Effector memory CD8-positive, alpha-beta T cell (primary cell): ENCODE results near the gene PIGH.
A peak's percentile ranks its signal among the peaks of the same experiment; 100 is the strongest.
"Not testable (repeated sequence)": the region's sequence is repeated elsewhere in the genome, so short reads cannot be mapped to it uniquely, and the experiment has no call there.

Experiments used
- ATAC-seq: fragments of 150-1000 bp; cut with Tn5 transposase; replicated peaks from 2 replicates; pipeline ENCODE4 v1.10.0; 2021; ENCODE audit warnings: mild to moderate bottlenecking, moderate library complexity
- DNase-seq, 3 experiments: peaks; one replicate each; pipeline ENCODE4 v3.0.0; 2021
- H3K27ac Mint-ChIP-seq, 2 donors: one replicate each; pipeline ENCODE4 v1.8.0; 2022; ENCODE audit warnings: mild to moderate bottlenecking in 2 of 2, mixed read lengths in 2 of 2, moderate library complexity in 2 of 2
- H3K27me3 Mint-ChIP-seq, 2 donors: one replicate each; pipeline ENCODE4 v1.8.0; 2022; ENCODE audit warnings: mixed read lengths in 2 of 2
- H3K36me3 Mint-ChIP-seq: one replicate; pipeline ENCODE4 v1.8.0; 2022; ENCODE audit warnings: mild to moderate bottlenecking, moderate library complexity, mixed read lengths; ENCODE audit not compliant: insufficient read depth
- H3K4me1 Mint-ChIP-seq, 2 donors: one replicate each; pipeline ENCODE4 v1.8.0; 2022; ENCODE audit warnings: low read depth in 2 of 2, mixed read lengths in 2 of 2
- H3K4me3 Mint-ChIP-seq, 2 donors: one replicate each; pipeline ENCODE4 v1.8.0; 2022; ENCODE audit warnings: mild to moderate bottlenecking in 2 of 2, mixed read lengths in 2 of 2, moderate library complexity in 2 of 2
- H3K9me3 Mint-ChIP-seq, 2 donors: one replicate each; pipeline ENCODE4 v1.8.0; 2022; ENCODE audit warnings: mixed read lengths in 2 of 2

Gene PIGH

GRCh38 chr14:67593650-67594049, 6.4 kb downstream of the PIGH start:
- not testable (repeated sequence) for DNase-seq, H3K27ac Mint-ChIP-seq, H3K4me3 Mint-ChIP-seq, H3K9me3 Mint-ChIP-seq, ATAC-seq, H3K27me3 Mint-ChIP-seq
- peaks cover 8 to 18% of the 10 kb centered on the region in 2 donors for H3K4me1 Mint-ChIP-seq
- peaks cover 36% of the 10 kb centered on the region for H3K36me3 Mint-ChIP-seq

DNA sequence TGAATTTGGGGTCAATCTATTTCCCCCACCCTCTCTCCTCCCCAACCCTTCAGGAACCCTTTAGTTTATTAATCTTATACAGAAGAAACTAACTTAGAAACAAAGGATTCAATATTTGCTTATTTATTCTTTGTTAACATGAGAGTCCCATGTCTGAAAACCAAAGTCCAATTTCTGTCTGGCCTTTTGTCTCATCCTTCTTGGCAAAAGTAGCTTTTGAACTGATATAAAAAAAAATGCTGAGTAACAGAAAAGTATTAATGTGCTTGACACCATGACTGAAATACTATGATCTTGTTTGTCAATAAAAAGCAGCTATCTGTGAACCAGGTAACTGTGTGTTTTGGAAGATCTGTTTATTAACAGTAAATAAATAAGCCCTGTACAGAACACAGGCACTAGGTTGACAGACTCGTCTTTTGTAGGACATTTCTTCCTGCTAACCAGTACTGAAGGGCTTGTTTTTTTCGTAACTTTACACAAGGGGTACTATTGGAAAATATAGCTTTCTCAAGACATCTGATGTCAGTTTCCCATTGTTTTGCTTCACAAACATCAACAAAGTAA, 10.8 kb downstream of the PIGH start:
- Mint-ChIP-seq H3K36me3 (peaks cover 36% of the 10 kb centered on the region), H3K9me3 (no peaks in the 10 kb centered on the region), H3K27me3 (no peaks in the 10 kb centered on the region), H3K4me3 (no peak overlapping the region), H3K4me1 (peaks cover 0 to 4% of the 10 kb centered on the region in 2 donors), H3K27ac (no peak overlapping the region)
- no peak for ATAC-seq
- DNase-seq: no peak

DNA sequence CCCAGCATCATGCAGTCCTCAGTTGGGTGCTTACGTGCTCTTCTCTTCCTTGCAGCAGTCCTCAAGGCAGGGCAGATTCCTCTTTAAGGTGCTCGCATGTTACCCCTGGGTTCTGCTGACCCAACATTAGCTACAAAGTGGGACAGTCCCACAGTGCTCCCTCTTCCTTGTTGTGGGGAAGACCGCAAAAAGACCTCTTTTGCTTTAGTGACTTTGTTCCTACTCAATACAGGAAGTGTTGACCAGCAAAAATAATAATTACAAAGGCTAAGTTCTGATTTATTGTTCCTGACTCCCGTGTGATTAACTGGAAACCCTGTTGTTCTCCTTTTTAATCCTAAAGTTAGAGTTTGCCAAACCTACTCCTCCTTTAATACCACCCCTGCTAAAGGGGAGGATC, 13.7 kb downstream of the PIGH start:
- Mint-ChIP-seq H3K9me3 (no peaks in the 10 kb centered on the region), H3K36me3 (peaks cover 16% of the 10 kb centered on the region), H3K4me3 (no peak overlapping the region), H3K4me1 (peaks cover 0 to 2% of the 10 kb centered on the region in 2 donors), H3K27me3 (no peaks in the 10 kb centered on the region), H3K27ac (no peak overlapping the region)
- ATAC-seq: no peak
- DNase-seq: no peak

GRCh38 chr14:67584978-67585377, 15.1 kb downstream of the PIGH start:
- DNase-seq (no peak), ATAC-seq (no peak)
- no peak overlapping the region for H3K4me3 Mint-ChIP-seq
- no peaks in the 10 kb centered on the region for H3K9me3 Mint-ChIP-seq
- H3K27ac Mint-ChIP-seq: no peak overlapping the region
- H3K36me3 Mint-ChIP-seq: peaks cover 8% of the 10 kb centered on the region
- peaks cover 0 to 2% of the 10 kb centered on the region in 2 donors for H3K4me1 Mint-ChIP-seq
- no peaks in the 10 kb centered on the region for H3K27me3 Mint-ChIP-seq

GRCh38 chr14:67583711-67584644, 16.1 kb downstream of the PIGH start:
- H3K9me3 Mint-ChIP-seq: no peaks in the 10 kb centered on the region
- no peaks in the 10 kb centered on the region for H3K27me3 Mint-ChIP-seq
- no peak overlapping the region for H3K27ac Mint-ChIP-seq
- DNase-seq (peak; percentile 17 to 28 (median 22)), ATAC-seq (peak; percentile 68)
- H3K36me3 Mint-ChIP-seq: peaks cover 3% of the 10 kb centered on the region
- no peak overlapping the region for H3K4me3 Mint-ChIP-seq
- H3K4me1 Mint-ChIP-seq: peaks cover 0 to 2% of the 10 kb centered on the region in 2 donors

- H3K9me3 Mint-ChIP-seq: no peaks in the 10 kb centered on the region
- no peak overlapping the region for H3K4me3 Mint-ChIP-seq
- no peak overlapping the region for H3K27ac Mint-ChIP-seq
- DNase-seq (no peak), ATAC-seq (no peak)
- H3K27me3 Mint-ChIP-seq: no peaks in the 10 kb centered on the region
- peaks cover 4% of the 10 kb centered on the region for H3K36me3 Mint-ChIP-seq
- peaks cover 0 to 2% of the 10 kb centered on the region in 2 donors for H3K4me1 Mint-ChIP-seq
These were observed 18.0 kb downstream of the PIGH start for GRCh38 chr14:67582061-67582460.

DNA sequence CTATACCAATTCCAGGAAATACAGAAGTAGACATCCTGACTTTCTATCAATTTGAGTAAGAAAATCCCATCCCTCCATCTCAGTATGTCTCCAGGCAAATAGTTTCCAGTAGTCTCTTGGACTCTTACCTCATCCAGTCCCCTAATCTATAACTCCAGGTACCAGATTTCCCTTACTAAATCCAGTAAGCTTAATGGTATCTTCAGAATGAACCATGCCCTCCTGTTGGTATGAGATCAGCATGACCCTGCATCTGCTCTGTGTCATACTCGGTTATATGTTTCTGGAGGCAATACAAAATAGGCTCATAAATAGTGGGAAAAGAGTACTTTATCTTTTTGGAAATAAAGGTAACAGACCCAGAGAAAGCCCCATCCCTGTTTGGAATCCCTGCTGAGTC, 18.4 kb downstream of the PIGH start:
- Mint-ChIP-seq H3K36me3 (peaks cover 5% of the 10 kb centered on the region), H3K4me3 (no peak overlapping the region), H3K4me1 (peaks cover 0 to 2% of the 10 kb centered on the region in 2 donors), H3K27ac (no peak overlapping the region), H3K9me3 (no peaks in the 10 kb centered on the region), H3K27me3 (no peaks in the 10 kb centered on the region)
- ATAC-seq (no peak), DNase-seq (no peak)

- no peak for ATAC-seq
- H3K4me1 Mint-ChIP-seq: no peaks in the 10 kb centered on the region
These were observed 19.5 kb downstream of the PIGH start for GRCh38 chr14:67580336-67581171.

GRCh38 chr14:67579636-67580035, 20.4 kb downstream of the PIGH start:
- peaks cover 0 to 7% of the 10 kb centered on the region in 2 donors for H3K27me3 Mint-ChIP-seq
- no peak overlapping the region for H3K27ac Mint-ChIP-seq
- DNase-seq (no peak), ATAC-seq (no peak)
- H3K4me1 Mint-ChIP-seq: no peaks in the 10 kb centered on the region
- H3K9me3 Mint-ChIP-seq: no peaks in the 10 kb centered on the region
- peaks cover 2% of the 10 kb centered on the region for H3K36me3 Mint-ChIP-seq
- H3K4me3 Mint-ChIP-seq: no peak overlapping the region

More at GRCh38 chr14:67580336-67581171, 19.5 kb downstream of the PIGH start:
- H3K27ac Mint-ChIP-seq: no peak overlapping the region
- no peak for DNase-seq
- H3K36me3 Mint-ChIP-seq: peaks cover 2% of the 10 kb centered on the region
- H3K4me3 Mint-ChIP-seq: no peak overlapping the region
- H3K9me3 Mint-ChIP-seq: no peaks in the 10 kb centered on the region
- peaks cover 0 to 4% of the 10 kb centered on the region in 2 donors for H3K27me3 Mint-ChIP-seq

DNA sequence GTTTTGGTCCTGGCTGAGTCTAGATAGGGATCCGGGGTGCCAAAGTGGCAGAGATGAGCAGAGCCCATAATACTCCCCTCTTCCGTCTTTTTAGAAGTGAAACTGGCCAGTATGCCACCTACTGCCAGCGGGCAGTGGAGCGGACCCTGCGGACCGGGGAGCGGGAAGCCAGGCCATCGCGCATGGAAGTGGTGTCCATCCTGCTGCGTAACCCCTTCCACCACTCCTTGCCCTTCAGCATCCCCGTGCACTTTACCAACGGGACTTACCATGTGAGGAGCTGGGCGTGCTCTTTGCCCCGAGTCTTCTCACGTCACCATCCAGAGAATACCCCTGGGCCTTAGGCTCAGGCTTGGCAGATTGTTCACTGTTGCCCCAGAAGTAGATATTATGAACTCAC, 21.0 kb downstream of the PIGH start:
- Mint-ChIP-seq H3K9me3 (no peaks in the 10 kb centered on the region), H3K27ac (no peak overlapping the region), H3K4me1 (no peaks in the 10 kb centered on the region), H3K36me3 (peaks cover 2% of the 10 kb centered on the region), H3K27me3 (peaks cover 0 to 7% of the 10 kb centered on the region in 2 donors), H3K4me3 (no peak overlapping the region)
- DNase-seq (no peak), ATAC-seq (no peak)

DNA sequence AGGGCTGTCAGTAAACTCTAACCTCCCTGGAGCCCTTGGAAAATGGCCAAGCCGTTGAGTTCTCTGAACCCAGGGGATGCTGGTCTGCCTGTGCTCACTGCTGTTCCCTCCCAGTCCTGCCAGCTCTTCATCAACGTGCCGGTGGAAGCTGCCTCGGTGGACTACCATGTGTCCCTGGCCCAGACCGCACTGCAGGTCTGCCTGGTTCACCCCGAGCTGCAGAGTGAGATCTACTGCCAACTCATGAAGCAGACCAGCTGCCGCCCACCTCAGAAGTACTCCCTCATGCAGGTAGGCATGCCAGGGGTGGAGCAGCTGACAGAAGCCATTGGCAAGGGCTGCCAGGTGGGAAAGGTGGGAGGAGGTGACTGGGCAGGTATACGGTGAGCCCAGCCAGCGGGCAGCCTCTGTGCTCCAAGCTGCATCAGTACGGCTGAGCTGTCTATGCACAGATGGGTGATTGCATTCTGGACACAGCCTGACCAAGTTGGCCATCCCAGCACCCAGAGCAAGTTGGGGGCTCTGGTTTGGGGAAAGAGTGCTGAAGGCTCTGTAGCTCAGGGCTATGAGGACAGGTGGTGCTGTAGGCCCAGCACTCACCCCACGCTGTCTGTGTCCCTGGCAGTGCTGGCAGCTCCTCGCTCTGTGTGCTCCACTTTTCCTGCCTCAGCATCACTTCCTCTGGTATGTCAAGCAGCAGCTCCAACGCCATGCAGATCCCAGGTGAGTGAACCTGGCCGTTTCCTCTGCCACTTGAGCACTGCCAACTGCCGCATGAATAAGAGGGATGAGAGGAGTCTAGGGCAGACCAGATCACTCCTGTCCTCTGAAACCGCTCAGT, 21.9 kb downstream of the PIGH start:
- Mint-ChIP-seq H3K4me3 (no peak overlapping the region), H3K36me3 (peaks cover 2% of the 10 kb centered on the region), H3K9me3 (no peaks in the 10 kb centered on the region), H3K4me1 (no peaks in the 10 kb centered on the region), H3K27me3 (peaks cover 0 to 8% of the 10 kb centered on the region in 2 donors), H3K27ac (no peak overlapping the region)
- no peak for ATAC-seq
- no peak for DNase-seq

GRCh38 chr14:67577181-67577808, 22.8 kb downstream of the PIGH start:
- Mint-ChIP-seq H3K27ac (no peak overlapping the region), H3K4me3 (no peak overlapping the region), H3K4me1 (no peaks in the 10 kb centered on the region), H3K36me3 (peaks cover 2% of the 10 kb centered on the region), H3K9me3 (no peaks in the 10 kb centered on the region), H3K27me3 (peaks cover 0 to 16% of the 10 kb centered on the region in 2 donors)
- DNase-seq: no peak
- ATAC-seq: no peak
